Measurements from ENCODE around the gene KRT25.

KRT25 gene

GRCh38 chr17:40720899-40721298 lies 34.2 kb downstream of the KRT25 start:
- H3K4me3 ChIP-seq (replicated peaks; ENCODE audit: low read depth, low read length), result no peak overlapping the region
- no peak for DNase-seq (ENCODE audit: extremely low read depth, low read depth)
- TF ChIP-seq CTCF (IDR thresholded peaks at IDR 0.05; ENCODE audit: low read depth, low read length, missing control alignments), result no peak

- no peak for DNase-seq (ENCODE audit: extremely low read depth, low read depth)
- TF ChIP-seq CTCF (IDR thresholded peaks at IDR 0.05; ENCODE audit: low read depth, low read length, missing control alignments), result no peak
- no peak overlapping the region for H3K4me3 ChIP-seq (replicated peaks; ENCODE audit: low read depth, low read length)
Measured at GRCh38 chr17:40718930-40719329, 36.2 kb downstream of the KRT25 start.

- DNase-seq (ENCODE audit: extremely low read depth, low read depth), result no peak
- no peak for TF ChIP-seq CTCF (IDR thresholded peaks at IDR 0.05; ENCODE audit: low read depth, low read length, missing control alignments)
- H3K4me3 ChIP-seq (replicated peaks; ENCODE audit: low read depth, low read length), result no peak overlapping the region
Measured at GRCh38 chr17:40717776-40718175, 37.4 kb downstream of the KRT25 start.

GRCh38 chr17:40714473-40714872 lies 40.7 kb downstream of the KRT25 start:
- no peak for TF ChIP-seq CTCF (IDR thresholded peaks at IDR 0.05; ENCODE audit: low read depth, low read length, missing control alignments)
- no peak for DNase-seq (ENCODE audit: extremely low read depth, low read depth)
- no peak overlapping the region for H3K4me3 ChIP-seq (replicated peaks; ENCODE audit: low read depth, low read length)

- TF ChIP-seq CTCF (IDR thresholded peaks at IDR 0.05; ENCODE audit: low read depth, low read length, missing control alignments), result no peak
- no peak for DNase-seq (ENCODE audit: extremely low read depth, low read depth)
- H3K4me3 ChIP-seq (replicated peaks; ENCODE audit: low read depth, low read length), result no peak overlapping the region
Measured at GRCh38 chr17:40707745-40708144, 47.4 kb downstream of the KRT25 start.

- TF ChIP-seq CTCF (IDR thresholded peaks at IDR 0.05; ENCODE audit: low read depth, low read length, missing control alignments), result no peak
- H3K4me3 ChIP-seq (replicated peaks; ENCODE audit: low read depth, low read length), result no peak overlapping the region
- DNase-seq (ENCODE audit: extremely low read depth, low read depth), result no peak
Measured at GRCh38 chr17:40705584-40705983, 49.5 kb downstream of the KRT25 start.

- TF ChIP-seq CTCF (IDR thresholded peaks at IDR 0.05; ENCODE audit: low read depth, low read length, missing control alignments), result no peak
Measured at GRCh38 chr17:40703652-40704051, 51.5 kb downstream of the KRT25 start, which contains the start of gene KRT24. KRT24 (minus strand) TSS chr17:40703752; CDS start chr17:40703693, 59 bp downstream.

More at GRCh38 chr17:40703652-40704051, 51.5 kb downstream of the KRT25 start, which contains the start of gene KRT24:
- no peak for DNase-seq (ENCODE audit: extremely low read depth, low read depth)
- no peak within 1 kb of the TSS for H3K4me3 ChIP-seq (replicated peaks; ENCODE audit: low read depth, low read length)
